Epithelial cell of umbilical artery (primary cell): Measurements from ENCODE around the gene NCKIPSD. TPM values are rescaled to one million over a fixed set of nuclear protein-coding genes. Genes with fewer than 3 reads are reported as not detected.

Source experiments
- total RNA-seq: library from RNA; depleted of rRNA; stranded (reverse); fragments of >200 nt; gene quantifications from 2 replicates; pipeline ENCODE4 v1.2.3, GENCODE V29; 2014

NCKIPSD gene
- total RNA-seq, result 3.6 and 4.7 TPM in 2 replicates

GRCh38 chr3:48685603-48686511 is at the start of gene NCKIPSD:
TSS of gene NCKIPSD (minus strand) at chr3:48685915. CDS start at chr3:48685807, 108 bp downstream.

GRCh38 chr3:48716982-48717746 is 31.4 kb upstream of the NCKIPSD start, which contains the start of gene IP6K2:
TSS of gene IP6K2 (minus strand) at chr3:48717221. CDS start at chr3:48695291, 21,930 bp downstream.

GRCh38 chr3:48662753-48663488 is 22.8 kb downstream of the NCKIPSD start, which contains the start of gene CELSR3:
TSS of gene CELSR3 (minus strand) at chr3:48662886. CDS start at chr3:48662634, 252 bp downstream.

GRCh38 chr3:48635222-48636021 is 50.3 kb downstream of the NCKIPSD start, which contains the start of gene SLC26A6:
TSS of gene SLC26A6 (minus strand) at chr3:48635461. CDS start at chr3:48635393, 68 bp downstream.

Other genes with a start within 250 kb of the NCKIPSD start
- 20.1 and 24.6 TPM in 2 replicates for gene CCDC51, start 245.8 kb downstream of the NCKIPSD start, total RNA-seq
- 194 and 435 TPM in 2 replicates for gene TMA7, start 245.7 kb downstream of the NCKIPSD start, total RNA-seq
- gene ATRIP, start 239.2 kb downstream of the NCKIPSD start, total RNA-seq, result 6.2 and 10.6 TPM in 2 replicates
- 89.6 and 208 TPM in 2 replicates for gene SHISA5, start 181.7 kb downstream of the NCKIPSD start, total RNA-seq
- gene PFKFB4, start 129.1 kb downstream of the NCKIPSD start, total RNA-seq, result 2.9 and 3.0 TPM in 2 replicates
- gene UCN2, start 122.1 kb downstream of the NCKIPSD start, total RNA-seq, result not detected in 2 replicates
- gene COL7A1, start 90.6 kb downstream of the NCKIPSD start, total RNA-seq, result 0.76 and 1.9 TPM in 2 replicates
- gene UQCRC1, start 76.3 kb downstream of the NCKIPSD start, total RNA-seq, result 369 and 467 TPM in 2 replicates
- gene TMEM89, start 64.1 kb downstream of the NCKIPSD start, total RNA-seq, result not detected in 2 replicates
- gene SLC26A6, start 50.5 kb downstream of the NCKIPSD start, total RNA-seq, result 12.3 and 30.5 TPM in 2 replicates
- under 0.01 and 0.15 TPM in 2 replicates for gene CELSR3, start 23.0 kb downstream of the NCKIPSD start, total RNA-seq
- 43.9 and 49.4 TPM in 2 replicates for gene IP6K2, start 31.3 kb upstream of the NCKIPSD start, total RNA-seq
- gene PRKAR2A, start 162.0 kb upstream of the NCKIPSD start, total RNA-seq, result 42.2 and 86.3 TPM in 2 replicates
- 26.3 and 34.7 TPM in 2 replicates for gene SLC25A20, start 213.0 kb upstream of the NCKIPSD start, total RNA-seq
- 67.2 and 68.5 TPM in 2 replicates for gene ARIH2, start 232.9 kb upstream of the NCKIPSD start, total RNA-seq